Right ventricle myocardium inferior (tissue), 1 donor: ENCODE measurements around the gene MAP4K1. TPM values are rescaled to one million over a fixed set of nuclear protein-coding genes. Genes with fewer than 3 reads are reported as not detected.
A peak's percentile ranks its signal among the peaks of the same experiment; 100 is the strongest.

ENCODE experiments used
- ATAC-seq: fragments of 200-7000 bp; cut with Tn5 transposase; one replicate; pipeline ENCODE4 v1.9.1; 2020; ENCODE audit warnings: mild to moderate bottlenecking, moderate library complexity
- DNase-seq: peaks from one replicate; pipeline ENCODE4 v3.0.0; 2021; ENCODE audit errors: missing footprints
- intact Hi-C: fragments of 100-400 bp; cut with DNase I; formaldehyde crosslinking; loops from one replicate; pipeline ENCODE4 v1.11.0; 2022
- long read RNA-seq: library from polyadenylated mRNA; unstranded; transcript quantifications from one replicate; pipeline ENCODE4 v2.0.0, GENCODE V29; 2021
- total RNA-seq: library from RNA; stranded (reverse); fragmentation: NEBNext Ultra II Directional; extraction: Animal tissue kit (Norgen Biotek cat#: 25700); gene quantifications from one replicate; pipeline ENCODE4 v1.2.1, GENCODE V29; 2021
- donor health status: DM: no; HTN: yes; CAD: no; lungs with severe emphysema.

Gene MAP4K1
- 3.1 TPM for total RNA-seq
- long read RNA-seq = 0 reads

- peak; percentile 84 for DNase-seq
Measured at GRCh38 chr19:38617764-38618589, at the start of gene MAP4K1. MAP4K1 (minus strand) TSS chr19:38617953; CDS start chr19:38617895, 58 bp downstream.

GRCh38 chr19:38666663-38667511 lies 49.1 kb upstream of the MAP4K1 start:
- intact Hi-C loops = no loop called here
- ATAC-seq (peak; percentile 37), DNase-seq (no peak)

More at GRCh38 chr19:38617764-38618589, at the start of gene MAP4K1:
- intact Hi-C loops = loop anchor here (5.0 kb wide), 1 partner anchor 279 kb away; the partner anchor contains the start of genes NFKBIB and SIRT2
- peak; percentile 5 for ATAC-seq

DNA sequence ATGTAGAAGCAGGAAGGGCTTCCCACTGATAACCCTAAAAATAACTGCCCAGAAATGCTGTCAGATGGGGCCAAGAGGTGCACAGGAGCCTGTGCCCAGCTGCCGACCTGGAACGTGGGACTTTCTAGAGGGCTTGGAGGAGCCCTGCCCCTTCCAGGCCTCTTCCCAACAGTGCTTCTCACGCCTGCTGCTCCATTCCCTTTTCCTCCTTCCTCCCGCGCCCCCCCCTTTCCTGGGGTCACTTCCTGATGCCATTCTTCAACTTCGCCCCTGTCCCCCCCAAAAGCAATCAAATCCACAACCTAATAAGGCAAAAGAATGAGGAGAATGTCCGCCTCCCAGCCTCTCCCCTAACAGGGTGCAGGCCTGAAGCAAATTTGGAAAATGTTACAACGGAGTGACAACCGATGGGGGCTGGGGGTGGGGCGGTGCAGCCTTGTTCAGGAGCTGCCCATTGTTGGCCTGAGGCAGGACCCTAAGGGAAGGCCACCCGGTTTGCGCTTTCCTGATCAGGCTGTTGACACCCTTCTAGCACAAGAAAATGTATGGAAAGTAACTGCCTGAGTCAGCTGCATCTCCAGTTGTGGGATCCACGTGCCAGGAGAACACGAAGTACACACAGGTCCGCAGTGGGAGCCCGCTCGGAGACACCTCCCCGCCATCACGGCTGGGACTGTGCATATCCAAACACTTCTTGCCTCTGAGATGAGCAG lies 48.4 kb upstream of the MAP4K1 start:
- ATAC-seq (peak; percentile 59), DNase-seq (no peak)
- intact Hi-C loops = loop anchor here (2.0 kb wide), 1 partner anchor 17 kb away; no protein-coding TSS in a partner anchor

DNA sequence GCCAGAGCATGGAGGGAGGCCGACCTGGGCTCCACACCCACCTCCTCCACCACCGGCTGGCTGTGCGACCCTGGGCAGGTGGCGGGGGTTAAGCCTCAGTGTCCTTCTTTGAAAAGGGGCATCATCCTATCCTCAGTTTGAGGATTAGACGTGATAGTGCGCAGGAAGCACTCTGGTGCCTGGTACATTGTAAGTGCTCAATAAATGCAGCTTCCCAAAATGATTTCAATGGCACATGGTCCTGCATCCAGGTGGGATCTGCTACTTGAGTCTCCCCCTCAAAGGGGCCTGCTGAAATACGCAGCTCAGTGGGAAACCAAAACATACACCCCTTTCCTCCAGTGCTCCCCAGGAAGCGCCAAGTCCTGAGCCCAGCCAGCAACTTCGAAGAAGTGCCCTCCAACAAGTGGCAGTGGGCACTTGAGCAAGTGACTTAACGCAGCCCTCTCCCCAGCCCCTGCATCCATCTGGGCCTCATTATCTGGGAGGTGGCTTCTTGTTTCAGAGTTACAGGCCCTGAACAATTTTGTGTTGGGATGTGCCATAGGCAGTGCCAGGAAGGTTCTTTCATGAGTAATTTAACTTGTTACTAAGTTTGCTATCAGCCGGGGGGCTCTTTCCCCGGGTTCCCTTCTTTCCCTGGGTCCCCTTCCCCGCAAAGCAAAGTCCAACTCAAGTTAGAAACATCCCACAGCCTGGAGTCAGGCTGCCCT lies 47.6 kb upstream of the MAP4K1 start:
- DNase-seq (no peak), ATAC-seq (no peak)
- intact Hi-C loops = loop anchor here (2.0 kb wide), 1 partner anchor 17 kb away; no protein-coding TSS in a partner anchor

DNA sequence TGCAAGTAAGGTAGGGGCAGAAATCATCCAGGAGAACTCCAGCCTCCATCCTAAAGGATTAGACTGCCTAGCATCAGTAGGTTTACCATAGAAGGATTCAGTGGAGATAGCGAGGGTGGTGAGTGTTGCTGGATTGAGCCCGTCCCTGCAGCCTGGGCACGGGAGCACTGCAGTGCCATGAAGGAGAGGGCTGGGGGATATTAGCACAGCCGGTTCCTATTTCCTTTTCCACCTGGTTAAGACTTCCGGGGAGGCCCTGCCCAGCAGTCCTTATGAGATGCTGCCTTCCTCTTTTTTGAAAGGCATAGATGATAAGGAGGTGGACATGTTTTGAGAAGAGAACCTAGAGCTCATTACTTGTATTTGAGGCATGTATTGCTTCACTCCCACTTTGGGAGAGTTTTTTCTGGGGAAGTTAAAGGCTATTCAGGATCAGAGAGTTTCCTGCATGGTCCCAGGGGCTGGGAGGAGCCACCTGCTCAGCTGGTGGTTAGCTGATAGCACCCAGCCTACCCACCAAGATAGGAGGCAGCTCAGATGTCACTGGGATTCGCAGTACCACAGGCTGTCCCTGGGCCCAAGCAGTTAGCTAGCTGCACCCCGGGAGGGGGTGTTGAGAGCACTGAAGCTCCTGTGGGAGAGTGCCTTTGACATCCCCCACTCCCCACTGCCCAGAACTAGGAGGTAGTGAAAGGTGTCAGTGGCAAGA lies 46.9 kb upstream of the MAP4K1 start:
- ATAC-seq = peak; percentile 39
- intact Hi-C loops = loop anchor here (2.0 kb wide), 1 partner anchor 16 kb away; no protein-coding TSS in a partner anchor
- no peak for DNase-seq

GRCh38 chr19:38663957-38664502 lies 46.3 kb upstream of the MAP4K1 start:
- intact Hi-C loops = loop anchor here (2.0 kb wide), 1 partner anchor 15 kb away; no protein-coding TSS in a partner anchor
- DNase-seq = peak; percentile 88

DNA sequence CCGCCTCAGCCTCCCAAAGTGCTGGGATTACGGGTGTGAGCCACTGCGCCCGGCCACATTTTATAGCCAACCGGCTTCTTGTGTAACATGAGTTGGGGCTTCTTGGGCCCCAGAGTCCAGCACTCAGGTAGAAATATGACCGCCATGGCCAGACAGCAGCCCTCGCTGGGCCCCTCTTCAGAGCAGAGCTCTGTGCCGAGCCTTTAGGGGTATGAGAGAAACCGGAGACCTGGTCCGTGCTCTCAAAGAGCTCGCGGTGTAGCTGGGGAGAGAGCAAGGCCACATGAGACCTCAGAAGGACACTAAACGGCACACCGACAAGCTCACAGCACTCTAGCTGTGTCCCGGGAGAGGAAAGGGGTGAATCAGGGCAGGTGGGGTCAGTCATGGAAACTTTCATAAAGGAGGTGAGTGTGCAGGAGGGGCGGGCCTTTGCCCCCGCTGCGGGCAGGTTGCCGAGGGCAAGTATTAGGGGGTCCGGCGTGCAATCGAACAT lies 45.5 kb upstream of the MAP4K1 start:
- no peak for DNase-seq
- ATAC-seq = no peak
- intact Hi-C loops = no loop called here

More at GRCh38 chr19:38663957-38664502, 46.3 kb upstream of the MAP4K1 start:
- peak; percentile 62 for ATAC-seq

- intact Hi-C loops = no loop called here
- no peak for ATAC-seq
Measured at GRCh38 chr19:38662537-38663155, 44.9 kb upstream of the MAP4K1 start.

DNA sequence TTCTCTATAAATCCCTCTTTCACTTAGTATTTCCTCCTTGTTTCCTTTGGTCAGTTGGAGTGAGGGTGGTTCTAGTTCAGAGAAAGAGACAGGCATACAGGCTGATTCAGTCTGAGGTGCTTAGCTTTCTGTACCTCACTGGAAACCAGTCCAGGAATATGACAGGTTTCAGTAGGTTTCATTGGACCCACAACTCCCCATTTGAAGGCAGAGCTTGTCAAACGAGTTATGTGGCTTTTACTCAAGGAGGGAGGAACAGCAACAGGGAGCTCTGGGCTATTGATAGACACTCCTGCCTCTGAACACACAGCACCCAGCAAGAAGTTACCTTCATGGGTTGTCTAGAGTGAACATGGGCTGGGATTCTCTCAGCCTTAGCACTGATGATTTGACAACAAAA lies 44.2 kb upstream of the MAP4K1 start:
- ATAC-seq = no peak
- intact Hi-C loops = no loop called here
- no peak for DNase-seq

More at GRCh38 chr19:38662537-38663155, 44.9 kb upstream of the MAP4K1 start:
- DNase-seq = no peak

- DNase-seq (no peak), ATAC-seq (no peak)
- intact Hi-C loops = no loop called here
Measured at GRCh38 chr19:38661136-38661535, 43.4 kb upstream of the MAP4K1 start.

- intact Hi-C loops = no loop called here
- DNase-seq = no peak
- no peak for ATAC-seq
Measured at GRCh38 chr19:38660724-38661123, 43.0 kb upstream of the MAP4K1 start.

DNA sequence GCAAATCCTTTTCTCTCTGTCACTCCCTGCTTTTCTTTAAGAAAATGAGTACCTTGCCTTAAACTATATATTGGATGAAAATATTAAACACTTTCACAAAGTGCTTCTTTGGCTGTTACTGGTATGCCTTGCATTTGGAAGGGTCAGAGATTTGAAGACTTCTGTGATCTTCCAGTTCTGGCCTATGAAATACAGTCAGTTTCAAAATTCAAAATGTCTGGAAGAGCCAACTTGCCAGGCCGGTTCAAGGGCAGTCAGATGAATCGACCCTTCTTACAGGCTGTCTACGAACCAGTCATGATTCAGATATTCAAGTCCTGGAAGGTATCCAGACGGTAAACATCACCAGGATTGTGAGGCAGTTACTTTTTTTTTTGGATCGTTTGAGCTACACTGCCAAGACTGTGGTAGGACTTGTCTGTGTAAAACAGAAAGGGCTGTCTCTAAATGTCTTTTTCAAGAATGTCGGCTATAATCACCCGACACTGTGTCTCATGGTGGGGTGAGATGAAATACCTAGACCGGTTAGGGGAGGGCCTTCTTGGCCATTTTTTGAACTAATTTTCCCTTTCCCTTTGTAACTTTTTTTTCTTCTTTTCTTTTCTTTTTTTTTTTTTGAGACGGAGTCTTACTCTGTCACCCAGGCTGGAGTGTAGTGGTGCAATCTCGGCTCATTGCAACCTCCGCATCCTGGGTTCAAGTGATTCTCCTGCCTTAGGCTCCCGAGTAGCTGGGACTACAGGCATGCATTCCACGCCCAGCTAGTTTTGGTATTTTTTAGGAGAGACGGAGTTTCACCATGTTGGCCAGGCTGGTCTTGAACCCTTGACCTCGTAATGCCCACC lies 40.9 kb upstream of the MAP4K1 start:
- DNase-seq = peak; percentile 11
- intact Hi-C loops = no loop called here
- peak; percentile 72 for ATAC-seq

- ATAC-seq (no peak), DNase-seq (peak; percentile 16)
- intact Hi-C loops = no loop called here
Measured at GRCh38 chr19:38657633-38658222, 40.0 kb upstream of the MAP4K1 start.

DNA sequence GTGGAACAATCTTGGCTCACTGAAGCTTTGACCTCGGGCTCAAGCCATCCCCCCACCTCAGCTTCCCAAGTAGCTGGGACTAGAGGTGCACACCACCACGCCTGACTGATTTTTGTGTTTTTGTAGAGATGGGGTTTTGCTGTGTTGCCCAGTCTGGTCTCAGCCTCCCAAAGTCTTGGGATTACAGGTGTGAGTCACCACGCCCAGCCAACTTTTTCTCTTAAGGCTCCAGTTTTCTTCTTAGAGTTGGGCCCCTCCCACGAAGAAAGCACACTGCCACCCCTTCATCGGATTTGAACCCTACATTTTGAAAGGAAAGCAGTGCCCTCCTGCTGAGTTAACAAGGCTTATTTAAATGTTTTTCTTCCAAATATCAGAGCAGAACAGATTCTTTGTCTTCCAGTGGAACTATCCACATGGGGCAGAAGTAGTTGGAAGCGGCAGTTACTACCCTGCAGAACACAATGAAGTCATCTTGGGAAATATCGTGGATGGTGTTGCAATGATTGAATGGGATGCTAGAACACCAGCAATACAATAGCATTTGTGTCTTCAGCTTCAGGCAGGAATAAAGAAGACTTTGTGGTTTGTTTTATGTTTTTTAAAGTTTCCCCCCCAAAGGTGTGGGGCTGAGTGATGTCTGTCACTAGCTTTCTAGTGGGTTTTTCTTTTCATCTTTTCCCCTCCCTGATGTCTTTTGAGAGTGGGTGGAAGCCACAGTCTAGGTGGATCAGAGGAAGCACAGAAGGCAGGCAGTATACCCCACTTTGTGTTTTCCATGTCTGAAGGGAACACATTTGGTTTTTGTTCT lies 38.6 kb upstream of the MAP4K1 start:
- ATAC-seq (peak; percentile 46), DNase-seq (peak; percentile 5)
- intact Hi-C loops = no loop called here
